ENCODE data around the gene TBC1D22A. TPM values are rescaled to one million over a fixed set of nuclear protein-coding genes. Genes with fewer than 3 reads are reported as not detected.
A peak's percentile ranks its signal among the peaks of the same experiment; 100 is the strongest.

The TBC1D22A gene
- total RNA-seq, 1 donor, result 17.7 TPM

GRCh38 chr22:47063071-47063509 lies 300.6 kb downstream of the TBC1D22A start:
- H2AFZ ChIP-seq (ENCODE audit: low read length), result no peak overlapping the region
- DNase-seq (ENCODE audit: insufficient read length, low spot score, missing footprints), result no peak
- no peak for TF ChIP-seq CTCF (IDR thresholded peaks at IDR 0.05; ENCODE audit: extremely low read depth, low read depth, low read length)
- no peak overlapping the region for H3K4me3 ChIP-seq (ENCODE audit: insufficient read depth, low read length)
- H3K9me3 ChIP-seq (ENCODE audit: low read depth, low read length), result no peaks in the 10 kb centered on the region
- H4K20me1 ChIP-seq (ENCODE audit: insufficient read depth, low read length), result no peaks in the 10 kb centered on the region
- H3K27ac ChIP-seq (ENCODE audit: low read depth, low read length), result no peak overlapping the region
- H3K4me2 ChIP-seq (ENCODE audit: insufficient read depth, low read length), result no peak overlapping the region
- no peaks in the 10 kb centered on the region for H3K79me2 ChIP-seq (ENCODE audit: insufficient read depth, low read length)
- H3K4me1 ChIP-seq (ENCODE audit: insufficient read depth, low read length), result no peaks in the 10 kb centered on the region
- H3K36me3 ChIP-seq (ENCODE audit: insufficient read depth, low read length), result no peaks in the 10 kb centered on the region
- no peaks in the 10 kb centered on the region for H3K27me3 ChIP-seq (ENCODE audit: insufficient read depth, low read length)

- H3K27ac ChIP-seq (ENCODE audit: low read depth, low read length), result no peak overlapping the region
- H3K4me2 ChIP-seq (ENCODE audit: insufficient read depth, low read length), result no peak overlapping the region
- no peaks in the 10 kb centered on the region for H3K4me1 ChIP-seq (ENCODE audit: insufficient read depth, low read length)
- TF ChIP-seq CTCF (IDR thresholded peaks at IDR 0.05; ENCODE audit: extremely low read depth, low read depth, low read length), result no peak
- no peak overlapping the region for H2AFZ ChIP-seq (ENCODE audit: low read length)
- H3K79me2 ChIP-seq (ENCODE audit: insufficient read depth, low read length), result no peaks in the 10 kb centered on the region
- H3K4me3 ChIP-seq (ENCODE audit: insufficient read depth, low read length), result no peak overlapping the region
- peak; percentile 62 for DNase-seq (ENCODE audit: insufficient read length, low spot score, missing footprints)
- no peaks in the 10 kb centered on the region for H3K9me3 ChIP-seq (ENCODE audit: low read depth, low read length)
- no peaks in the 10 kb centered on the region for H3K36me3 ChIP-seq (ENCODE audit: insufficient read depth, low read length)
- no peaks in the 10 kb centered on the region for H3K27me3 ChIP-seq (ENCODE audit: insufficient read depth, low read length)
- H4K20me1 ChIP-seq (ENCODE audit: insufficient read depth, low read length), result no peaks in the 10 kb centered on the region
These were observed 301.2 kb downstream of the TBC1D22A start for GRCh38 chr22:47063606-47064005.

GRCh38 chr22:47064016-47064415 lies 301.6 kb downstream of the TBC1D22A start:
- no peaks in the 10 kb centered on the region for H3K36me3 ChIP-seq (ENCODE audit: insufficient read depth, low read length)
- TF ChIP-seq CTCF (IDR thresholded peaks at IDR 0.05; ENCODE audit: extremely low read depth, low read depth, low read length), result no peak
- no peak overlapping the region for H3K4me2 ChIP-seq (ENCODE audit: insufficient read depth, low read length)
- H2AFZ ChIP-seq (ENCODE audit: low read length), result no peak overlapping the region
- H3K9me3 ChIP-seq (ENCODE audit: low read depth, low read length), result no peaks in the 10 kb centered on the region
- no peaks in the 10 kb centered on the region for H3K27me3 ChIP-seq (ENCODE audit: insufficient read depth, low read length)
- H3K4me3 ChIP-seq (ENCODE audit: insufficient read depth, low read length), result no peak overlapping the region
- H4K20me1 ChIP-seq (ENCODE audit: insufficient read depth, low read length), result no peaks in the 10 kb centered on the region
- peak; percentile 66 for DNase-seq (ENCODE audit: insufficient read length, low spot score, missing footprints)
- H3K27ac ChIP-seq (ENCODE audit: low read depth, low read length), result no peak overlapping the region
- no peaks in the 10 kb centered on the region for H3K79me2 ChIP-seq (ENCODE audit: insufficient read depth, low read length)
- no peaks in the 10 kb centered on the region for H3K4me1 ChIP-seq (ENCODE audit: insufficient read depth, low read length)

- Histone ChIP-seq H3K27me3 (ENCODE audit: insufficient read depth, low read length) (no peaks in the 10 kb centered on the region), H3K4me1 (ENCODE audit: insufficient read depth, low read length) (no peaks in the 10 kb centered on the region), H3K9me3 (ENCODE audit: low read depth, low read length) (no peaks in the 10 kb centered on the region), H3K4me3 (ENCODE audit: insufficient read depth, low read length) (no peak overlapping the region), H3K4me2 (ENCODE audit: insufficient read depth, low read length) (no peak overlapping the region), H3K79me2 (ENCODE audit: insufficient read depth, low read length) (peaks cover 2% of the 10 kb centered on the region), H4K20me1 (ENCODE audit: insufficient read depth, low read length) (no peaks in the 10 kb centered on the region), H3K36me3 (ENCODE audit: insufficient read depth, low read length) (no peaks in the 10 kb centered on the region), H2AFZ (ENCODE audit: low read length) (no peak overlapping the region), H3K27ac (ENCODE audit: low read depth, low read length) (no peak overlapping the region)
- peak; percentile 45 for DNase-seq (ENCODE audit: insufficient read length, low spot score, missing footprints)
- TF ChIP-seq CTCF (IDR thresholded peaks at IDR 0.05; ENCODE audit: extremely low read depth, low read depth, low read length), result no peak
These were observed 302.0 kb downstream of the TBC1D22A start for GRCh38 chr22:47064416-47064815.

Data from osteoblast (primary cell).